Thyroid gland (tissue), 4 donors: ENCODE results near the gene AGPAT2. TPM values are rescaled to one million over a fixed set of nuclear protein-coding genes. Genes with fewer than 3 reads are reported as not detected.

Experiments used
- DNase-seq, 2 donors: peaks; one replicate each; pipeline ENCODE4 v3.0.0-alpha.2; 2019
- H3K27ac ChIP-seq, 3 donors: fragments of 200-600 bp; sonication (generic); 1 replicate in 2 of 3; 2 replicates in 1 of 3; pipeline ENCODE4 v1.5.1; 2016 to 2019; ENCODE audit warnings: mild to moderate bottlenecking in 1 of 3, moderate library complexity in 1 of 3
- H3K27me3 ChIP-seq: fragments of 200-600 bp; sonication (generic); one replicate; pipeline ENCODE4 v1.5.1; 2019
- H3K36me3 ChIP-seq, 2 donors: fragments of 200-600 bp; sonication (generic); one replicate each; pipeline ENCODE4 v1.5.1; 2016 to 2019
- H3K4me1 ChIP-seq, 2 donors: fragments of 200-600 bp; sonication (generic); one replicate each; pipeline ENCODE4 v1.5.1; 2017 to 2019
- H3K4me3 ChIP-seq, 3 donors: fragments of 200-600 bp; sonication (generic); replicated peaks in 1 of 3; 1 replicate in 2 of 3; 2 replicates in 1 of 3; pipeline ENCODE4 v1.5.1; 2016; ENCODE audit warnings: mild to moderate bottlenecking in 1 of 3
- H3K9me3 ChIP-seq: fragments of 200-600 bp; sonication (generic); one replicate; pipeline ENCODE4 v1.5.1; 2017
- CTCF ChIP-seq, 6 experiments: fragments of 200-600 bp in 3 of 6; fragments of 450-650 bp in 3 of 6; sonication (generic) in 3 of 6; IDR thresholded peaks; one replicate each; pipeline ENCODE4 v1.5.1; 2016 to 2019; ENCODE audit warnings: antibody characterized with exemption in 6 of 6, mild to moderate bottlenecking in 2 of 6, inconsistent platforms in 1 of 6, moderate library complexity in 1 of 6
- POLR2A ChIP-seq, 2 donors: fragments of 450-650 bp; IDR thresholded peaks; one replicate each; pipeline ENCODE4 v1.6.1; 2017; ENCODE audit warnings: antibody characterized with exemption in 2 of 2, mild to moderate bottlenecking in 2 of 2, moderate library complexity in 1 of 2
- WGBS, 2 donors: methylation state at CpG; one replicate each; pipeline ENCODE4 v1.1.5; 2017; 5-methylcytosine and 5-hydroxymethylcytosine counted together
- intact Hi-C: fragments of 100-400 bp; cut with DNase I; formaldehyde crosslinking; loops from one replicate; pipeline ENCODE4 v1.15.1; 2023
- total RNA-seq, 4 donors: library from RNA; depleted of rRNA; stranded (reverse); fragments of >200 nt; gene quantifications; one replicate each; pipeline ENCODE4 v1.2.3, GENCODE V29; 2016

Gene AGPAT2
- total RNA-seq, 4 donors from 2014 or later, result 58.6 to 78.7 (median 72.0) TPM

GRCh38 chr9:136662656-136663581, 24.3 kb downstream of the AGPAT2 start, which contains the start of gene EGFL7:
TSS of gene EGFL7 (plus strand) at chr9:136662916. CDS start at chr9:136668283, 5,367 bp downstream.
- Histone ChIP-seq H3K27ac (peak within 1 kb of the TSS; percentile 61 to 72 (median 68)), H3K36me3 (peaks cover 11 to 18% of the 10 kb centered on the region in 2 donors), H3K4me3 (peak within 1 kb of the TSS in 1 of 3 donors; percentile 38), H3K4me1 (peaks cover 0 to 9% of the 10 kb centered on the region in 2 donors), H3K27me3 (no peaks in the 10 kb centered on the region), H3K9me3 (no peaks in the 10 kb centered on the region)
- DNase-seq, result peak in 1 of 2 donors; percentile 41
- TF ChIP-seq CTCF (IDR thresholded peaks at IDR 0.05), result no peak
- TF ChIP-seq POLR2A (IDR thresholded peaks at IDR 0.05), result peak in 1 of 2 donors; percentile 31
- intact Hi-C loops, result no loop called here
- 83 to 94% methylated on average over 15 to 16 of the region's 38 CpGs for WGBS, 2 donors

- WGBS, 2 donors, result 67 to 88% methylated on average over 1 to 9 of the region's 10 CpGs
- no peaks in the 10 kb centered on the region for H3K9me3 ChIP-seq
- no peak for DNase-seq
- H3K4me3 ChIP-seq, result peak overlapping the region in 1 of 3 donors; percentile 13
- peaks cover 11 to 18% of the 10 kb centered on the region in 2 donors for H3K36me3 ChIP-seq
- TF ChIP-seq CTCF (IDR thresholded peaks at IDR 0.05) (no peak), POLR2A (IDR thresholded peaks at IDR 0.05) (no peak)
- H3K4me1 ChIP-seq, result peaks cover 0 to 9% of the 10 kb centered on the region in 2 donors
- H3K27me3 ChIP-seq, result no peaks in the 10 kb centered on the region
- intact Hi-C loops, result no loop called here
- peak overlapping the region; percentile 46 to 72 (median 61) for H3K27ac ChIP-seq
Measured at GRCh38 chr9:136662326-136662655, 25.0 kb downstream of the AGPAT2 start.

- Histone ChIP-seq H3K4me1 (peaks cover 0 to 9% of the 10 kb centered on the region in 2 donors), H3K9me3 (no peaks in the 10 kb centered on the region), H3K36me3 (peaks cover 11 to 18% of the 10 kb centered on the region in 2 donors), H3K4me3 (peak overlapping the region in 1 of 3 donors; percentile 13), H3K27ac (peak overlapping the region; percentile 10 to 61 (median 46)), H3K27me3 (no peaks in the 10 kb centered on the region)
- DNase-seq, result no peak
- intact Hi-C loops, result no loop called here
- 57 to 90% methylated on average over 5 to 8 of the region's 22 CpGs for WGBS, 2 donors
- TF ChIP-seq CTCF (IDR thresholded peaks at IDR 0.05) (no peak), POLR2A (IDR thresholded peaks at IDR 0.05) (no peak)
Measured at GRCh38 chr9:136661641-136662325, 25.5 kb downstream of the AGPAT2 start.

GRCh38 chr9:136660971-136661550, 26.2 kb downstream of the AGPAT2 start:
- Histone ChIP-seq H3K9me3 (no peaks in the 10 kb centered on the region), H3K27ac (peak overlapping the region in 2 of 3 donors; percentile 61 to 74), H3K4me3 (peak overlapping the region in 1 of 3 donors; percentile 2), H3K36me3 (peaks cover 11 to 18% of the 10 kb centered on the region in 2 donors), H3K27me3 (no peaks in the 10 kb centered on the region), H3K4me1 (peaks cover 0 to 6% of the 10 kb centered on the region in 2 donors)
- DNase-seq, result no peak
- intact Hi-C loops, result no loop called here
- TF ChIP-seq POLR2A (IDR thresholded peaks at IDR 0.05), result no peak
- no peak for TF ChIP-seq CTCF (IDR thresholded peaks at IDR 0.05)
- 77 to 85% methylated on average over 6 to 11 of the region's 13 CpGs for WGBS, 2 donors
